ENCODE measurements around the gene UBE2J2.

GRCh38 chr1:1322952-1323351 lies 49.3 kb upstream of the UBE2J2 start:
- TF ChIP-seq YY1 (IDR thresholded peaks at IDR 0.05; ENCODE audit: low read depth, low read length): no peak
- TF ChIP-seq, protein P1, sequence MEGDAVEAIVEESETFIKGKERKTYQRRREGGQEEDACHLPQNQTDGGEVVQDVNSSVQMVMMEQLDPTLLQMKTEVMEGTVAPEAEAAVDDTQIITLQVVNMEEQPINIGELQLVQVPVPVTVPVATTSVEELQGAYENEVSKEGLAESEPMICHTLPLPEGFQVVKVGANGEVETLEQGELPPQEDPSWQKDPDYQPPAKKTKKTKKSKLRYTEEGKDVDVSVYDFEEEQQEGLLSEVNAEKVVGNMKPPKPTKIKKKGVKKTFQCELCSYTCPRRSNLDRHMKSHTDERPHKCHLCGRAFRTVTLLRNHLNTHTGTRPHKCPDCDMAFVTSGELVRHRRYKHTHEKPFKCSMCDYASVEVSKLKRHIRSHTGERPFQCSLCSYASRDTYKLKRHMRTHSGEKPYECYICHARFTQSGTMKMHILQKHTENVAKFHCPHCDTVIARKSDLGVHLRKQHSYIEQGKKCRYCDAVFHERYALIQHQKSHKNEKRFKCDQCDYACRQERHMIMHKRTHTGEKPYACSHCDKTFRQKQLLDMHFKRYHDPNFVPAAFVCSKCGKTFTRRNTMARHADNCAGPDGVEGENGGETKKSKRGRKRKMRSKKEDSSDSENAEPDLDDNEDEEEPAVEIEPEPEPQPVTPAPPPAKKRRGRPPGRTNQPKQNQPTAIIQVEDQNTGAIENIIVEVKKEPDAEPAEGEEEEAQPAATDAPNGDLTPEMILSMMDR (IDR thresholded peaks at IDR 0.05; ENCODE audit: control extremely low read depth in 1 of 3, insufficient read depth in 1 of 3, low read depth in 1 of 3, low read length in 3 of 3): no peak
- no peak for TF ChIP-seq RFX5 (IDR thresholded peaks at IDR 0.05; ENCODE audit: borderline replicate concordance, low read depth, low read length)
- no peak for TF ChIP-seq GTF2F1 (IDR thresholded peaks at IDR 0.05; ENCODE audit: borderline replicate concordance, low read depth, low read length)
- no peak for TF ChIP-seq FOSL1 (IDR thresholded peaks at IDR 0.05; ENCODE audit: insufficient read depth, low read depth, low read length)
- TF ChIP-seq CBX5 (IDR thresholded peaks at IDR 0.05; ENCODE audit: low read depth, low read length): no peak

Data from H1 (cell line).